Right lobe of liver (tissue), 6 donors: Measurements from ENCODE around the gene STK24. TPM values are rescaled to one million over a fixed set of nuclear protein-coding genes. Genes with fewer than 3 reads are reported as not detected.

Experiments
- ATAC-seq, 4 donors: fragments of 200-7000 bp; cut with Tn5 transposase; one replicate each; pipeline ENCODE4 v1.9.1; 2020; ENCODE audit warnings: mild to moderate bottlenecking in 4 of 4, moderate library complexity in 4 of 4
- DNase-seq, 3 donors: peaks; one replicate each; pipeline ENCODE4 v3.0.0-alpha.2; 2020
- H3K27ac ChIP-seq, 3 donors: fragments of 200-600 bp; one replicate each; pipeline ENCODE4 v1.8.0; 2022
- H3K27me3 ChIP-seq, 2 donors: fragments of 200-600 bp; one replicate each; pipeline ENCODE4 v1.8.0; 2022
- H3K36me3 ChIP-seq, 4 donors: fragments of 200-600 bp; sonication (generic) in 1 of 4; one replicate each; pipeline versions ENCODE4 v1.5.1 to v1.8.0; 2017 to 2022; ENCODE audit warnings: control low read depth in 1 of 4
- H3K4me1 ChIP-seq, 4 donors: fragments of 200-600 bp; sonication (generic) in 1 of 4; one replicate each; pipeline versions ENCODE4 v1.5.1 to v1.8.0; 2017 to 2022; ENCODE audit warnings: control low read depth in 1 of 4
- H3K4me3 ChIP-seq, 3 donors: fragments of 200-600 bp; one replicate each; pipeline ENCODE4 v1.8.0; 2022
- H3K9me3 ChIP-seq, 4 donors: fragments of 200-600 bp; sonication (generic) in 1 of 4; one replicate each; pipeline versions ENCODE4 v1.5.1 to v1.8.0; 2017 to 2022; ENCODE audit warnings: control low read depth in 1 of 4
- CTCF ChIP-seq, 4 donors: fragments of 200-600 bp in 3 of 4; fragments of 450-650 bp in 1 of 4; IDR thresholded peaks; one replicate each; pipeline versions ENCODE4 v1.5.1 to v1.8.0; 2016 to 2022; ENCODE audit warnings: antibody characterized with exemption in 4 of 4, mild to moderate bottlenecking in 2 of 4
- POLR2A ChIP-seq: fragments of 450-650 bp; IDR thresholded peaks from one replicate; pipeline ENCODE4 v1.6.1; 2017; ENCODE audit warnings: antibody characterized with exemption, mild to moderate bottlenecking
- WGBS: methylation state at CpG from one replicate; pipeline ENCODE4 v1.1.6; 2018; ENCODE audit warnings: low coverage, low lambda C conversion rate; ENCODE audit not compliant: insufficient coverage; ENCODE audit errors: missing lambda C conversion rate; 5-methylcytosine and 5-hydroxymethylcytosine counted together
- intact Hi-C, 2 donors: fragments of 100-400 bp; cut with DNase I; formaldehyde crosslinking; loops; one replicate each; pipeline versions ENCODE4 v1.11.2 to v1.14.1; 2022
- total RNA-seq, 6 experiments: library from RNA; depleted of rRNA in 2 of 6; stranded (reverse); fragments of >200 nt in 2 of 6; fragmentation: NEBNext Ultra II Directional in 3 of 6; extraction: Animal tissue kit (Norgen Biotek cat#: 25700) in 3 of 6; gene quantifications; one replicate each; pipeline versions ENCODE4 v1.1.0 to v1.2.4, GENCODE V29; 2016 to 2023
- donor health status: DM: no; HTN: yes; CAD: no.
- donor health status: DM: no; HTN: no; CAD: no.
- donor health status: DM: no; HTN: no; CAD: no.
- donor health status: DM: no; HTN: yes; CAD: no.
- donor health status: DM: no; HTN: yes; CAD: no.

Gene STK24
- total RNA-seq, 6 experiments from 2014 or later: 14.8 to 40.8 (median 28.6) TPM

DNA sequence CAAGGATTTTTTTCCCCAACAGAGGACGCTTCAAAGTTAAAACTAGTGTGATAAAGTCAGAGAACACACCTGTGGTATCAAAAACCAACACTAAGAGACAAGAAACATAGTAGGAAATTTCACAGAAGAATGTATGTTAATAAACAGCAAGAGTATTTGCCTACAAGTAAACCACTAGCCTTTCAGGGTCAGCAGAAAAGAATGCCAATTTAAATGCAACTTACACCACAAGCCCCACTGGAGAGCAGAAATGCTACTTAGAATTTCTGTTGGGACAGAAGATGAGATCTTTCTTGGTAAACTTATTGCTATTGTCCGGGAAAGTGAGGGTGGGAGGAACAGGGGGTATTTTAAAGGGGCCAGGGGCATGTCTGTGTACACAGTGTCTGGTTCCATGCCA lies 68.6 kb downstream of the STK24 start:
- Histone ChIP-seq H3K36me3 (no peaks in the 10 kb centered on the region), H3K4me3 (no peak overlapping the region), H3K27me3 (no peaks in the 10 kb centered on the region), H3K27ac (peak overlapping the region in 2 of 3 donors; percentile 0 to 20), H3K4me1 (peaks cover 3 to 58% (median 31%) of the 10 kb centered on the region in 4 donors), H3K9me3 (no peaks in the 10 kb centered on the region)
- no peak for DNase-seq
- WGBS: 81% methylated on average over 2 of the region's 2 CpGs
- intact Hi-C loops: no loop called here
- no peak for TF ChIP-seq CTCF (IDR thresholded peaks at IDR 0.05)
- TF ChIP-seq POLR2A: no peak
- no peak for ATAC-seq

- H3K4me3 ChIP-seq: no peak overlapping the region
- ATAC-seq: peak; percentile 7 to 45 (median 28)
- TF ChIP-seq CTCF (IDR thresholded peaks at IDR 0.05): no peak
- TF ChIP-seq POLR2A: no peak
- 17% methylated on average over 5 of the region's 5 CpGs for WGBS
- no peaks in the 10 kb centered on the region for H3K9me3 ChIP-seq
- H3K27ac ChIP-seq: peak overlapping the region; percentile 42 to 59 (median 48)
- peak in 2 of 3 donors; percentile 67 to 73 for DNase-seq
- no peaks in the 10 kb centered on the region for H3K27me3 ChIP-seq
- peaks cover 3 to 58% (median 35%) of the 10 kb centered on the region in 4 donors for H3K4me1 ChIP-seq
- H3K36me3 ChIP-seq: no peaks in the 10 kb centered on the region
- intact Hi-C loops: no loop called here
These were observed 69.6 kb downstream of the STK24 start for GRCh38 chr13:98507282-98507797.

- TF ChIP-seq CTCF (IDR thresholded peaks at IDR 0.05): no peak
- TF ChIP-seq POLR2A: no peak
- H3K9me3 ChIP-seq: no peaks in the 10 kb centered on the region
- no peaks in the 10 kb centered on the region for H3K36me3 ChIP-seq
- no peak overlapping the region for H3K4me3 ChIP-seq
- H3K27me3 ChIP-seq: no peaks in the 10 kb centered on the region
- DNase-seq: peak; percentile 63 to 85 (median 81)
- 41% methylated on average over 12 of the region's 16 CpGs for WGBS
- H3K4me1 ChIP-seq: peaks cover 3 to 63% (median 35%) of the 10 kb centered on the region in 4 donors
- intact Hi-C loops: no loop called here
- ATAC-seq: peak; percentile 34 to 80 (median 64)
- peak overlapping the region; percentile 42 to 59 (median 48) for H3K27ac ChIP-seq
These were observed 70.1 kb downstream of the STK24 start for GRCh38 chr13:98506728-98507230.

- 37% methylated on average over 11 of the region's 12 CpGs for WGBS
- Histone ChIP-seq H3K27ac (peak overlapping the region in 2 of 3 donors; percentile 48 to 59), H3K9me3 (no peaks in the 10 kb centered on the region), H3K4me3 (no peak overlapping the region), H3K27me3 (no peaks in the 10 kb centered on the region), H3K36me3 (no peaks in the 10 kb centered on the region), H3K4me1 (peaks cover 3 to 65% (median 35%) of the 10 kb centered on the region in 4 donors)
- intact Hi-C loops: no loop called here
- DNase-seq (peak in 1 of 3 donors; percentile 43), ATAC-seq (peak; percentile 4 to 33 (median 24))
- TF ChIP-seq POLR2A: no peak
- TF ChIP-seq CTCF (IDR thresholded peaks at IDR 0.05): no peak
These were observed 70.6 kb downstream of the STK24 start for GRCh38 chr13:98506322-98506721.
